DND-41 (cell line): Measurements from ENCODE around the gene YTHDF1.

Source experiments
- ATAC-seq: fragments of 200-7000 bp; cut with Tn5 transposase; 3 replicates; pipeline ENCODE4 v1.9.1; 2021; ENCODE audit warnings: low read depth; ENCODE audit not compliant: insufficient read depth
- DNase-seq: peaks from one replicate; pipeline ENCODE4 v3.0.0-alpha.2; 2020
- H2AFZ ChIP-seq: 2 replicates; pipeline ENCODE4 v1.6.0; 2012; ENCODE audit warnings: low read depth, low read length
- H3K27ac ChIP-seq: 2 replicates; pipeline ENCODE4 v1.5.1; 2012; ENCODE audit warnings: low read length, inconsistent platforms
- H3K27me3 ChIP-seq: fragments of 200-600 bp; sonication (generic); 2 replicates; pipeline ENCODE4 v1.6.0; 2012; ENCODE audit warnings: low read length, mild to moderate bottlenecking, inconsistent platforms; ENCODE audit not compliant: insufficient read depth, poor library complexity
- H3K36me3 ChIP-seq: 2 replicates; pipeline ENCODE4 v1.5.1; 2012; ENCODE audit warnings: low read length, inconsistent platforms; ENCODE audit not compliant: insufficient read depth
- H3K4me1 ChIP-seq: 2 replicates; pipeline ENCODE4 v1.5.1; 2012; ENCODE audit warnings: mild to moderate bottlenecking, low read length; ENCODE audit not compliant: insufficient read depth
- H3K4me2 ChIP-seq: 2 replicates; pipeline ENCODE4 v1.6.0; 2012; ENCODE audit warnings: mild to moderate bottlenecking, moderate library complexity, low read length, inconsistent platforms; ENCODE audit not compliant: insufficient read depth
- H3K4me3 ChIP-seq, 2 experiments: fragments of 200-600 bp in 1 of 2; shearing (Covaris generic) in 1 of 2; 2 replicates each; pipeline ENCODE4 v1.5.1; 2012 to 2016; ENCODE audit warnings: inconsistent platforms in 2 of 2, low read length in 2 of 2, mild to moderate bottlenecking in 2 of 2, low read depth in 1 of 2, moderate library complexity in 1 of 2
- H3K79me2 ChIP-seq: 2 replicates; pipeline ENCODE4 v1.6.0; 2012; ENCODE audit warnings: low read length, inconsistent platforms; ENCODE audit not compliant: insufficient read depth
- H3K9ac ChIP-seq: 2 replicates; pipeline ENCODE4 v1.6.0; 2012; ENCODE audit warnings: low read depth, mild to moderate bottlenecking, inconsistent platforms, low read length, moderate library complexity
- H3K9me3 ChIP-seq: 2 replicates; pipeline ENCODE4 v1.5.1; 2012; ENCODE audit warnings: low read length, moderate library complexity, mild to moderate bottlenecking, inconsistent platforms; ENCODE audit not compliant: insufficient read depth, severe bottlenecking
- H4K20me1 ChIP-seq: 2 replicates; pipeline ENCODE4 v1.6.0; 2012; ENCODE audit warnings: low read length; ENCODE audit not compliant: insufficient read depth
- EZH2 ChIP-seq: IDR thresholded peaks from 3 replicates; pipeline ENCODE4 v1.6.1; 2012; ENCODE audit warnings: borderline replicate concordance, low read depth, mild to moderate bottlenecking, moderate library complexity, low read length, inconsistent platforms; ENCODE audit not compliant: severe bottlenecking
- TF ChIP-seq, protein P1 (sequence below): IDR thresholded peaks from 2 replicates; pipeline ENCODE4 v1.5.1; 2012; ENCODE audit warnings: borderline replicate concordance, low read length, moderate library complexity, mild to moderate bottlenecking; ENCODE audit not compliant: poor library complexity, severe bottlenecking; ENCODE audit errors: extremely low read depth

Gene YTHDF1

DNA sequence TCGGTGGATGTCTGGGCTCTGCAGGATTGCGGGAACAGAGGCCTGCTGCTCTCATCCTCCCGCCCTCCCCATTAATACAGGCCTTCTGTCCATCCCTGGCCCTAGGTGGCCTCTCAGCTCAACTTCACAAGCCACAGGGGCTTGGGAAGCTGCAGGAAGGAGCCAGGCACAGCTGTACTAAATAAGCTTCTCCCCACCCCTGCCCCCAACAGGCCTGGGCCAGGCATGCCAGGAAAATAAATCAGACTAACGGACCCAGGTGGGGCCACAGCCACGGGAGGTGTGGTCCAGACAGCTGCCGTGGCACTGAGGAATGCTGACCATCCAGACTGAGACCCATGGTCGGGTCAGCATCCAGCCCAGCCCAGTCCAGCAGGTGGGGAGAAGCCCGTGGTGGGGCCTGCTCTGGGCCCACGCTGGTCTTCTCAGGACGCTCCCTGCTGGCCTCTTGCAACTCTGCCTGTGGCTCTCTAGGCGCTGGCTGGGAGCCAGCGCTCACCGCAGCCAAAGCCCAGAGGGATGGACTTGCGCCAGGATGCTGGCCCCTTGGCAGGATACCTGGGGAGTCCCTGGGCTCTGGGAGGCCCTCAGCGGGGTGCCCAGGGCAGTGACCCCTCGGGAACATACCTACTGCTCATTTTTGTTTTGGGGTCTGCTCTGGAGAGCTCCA lies 8.6 kb upstream of the YTHDF1 start:
- no peak overlapping the region for H3K9ac ChIP-seq
- no peak for TF ChIP-seq EZH2
- TF ChIP-seq, protein P1, sequence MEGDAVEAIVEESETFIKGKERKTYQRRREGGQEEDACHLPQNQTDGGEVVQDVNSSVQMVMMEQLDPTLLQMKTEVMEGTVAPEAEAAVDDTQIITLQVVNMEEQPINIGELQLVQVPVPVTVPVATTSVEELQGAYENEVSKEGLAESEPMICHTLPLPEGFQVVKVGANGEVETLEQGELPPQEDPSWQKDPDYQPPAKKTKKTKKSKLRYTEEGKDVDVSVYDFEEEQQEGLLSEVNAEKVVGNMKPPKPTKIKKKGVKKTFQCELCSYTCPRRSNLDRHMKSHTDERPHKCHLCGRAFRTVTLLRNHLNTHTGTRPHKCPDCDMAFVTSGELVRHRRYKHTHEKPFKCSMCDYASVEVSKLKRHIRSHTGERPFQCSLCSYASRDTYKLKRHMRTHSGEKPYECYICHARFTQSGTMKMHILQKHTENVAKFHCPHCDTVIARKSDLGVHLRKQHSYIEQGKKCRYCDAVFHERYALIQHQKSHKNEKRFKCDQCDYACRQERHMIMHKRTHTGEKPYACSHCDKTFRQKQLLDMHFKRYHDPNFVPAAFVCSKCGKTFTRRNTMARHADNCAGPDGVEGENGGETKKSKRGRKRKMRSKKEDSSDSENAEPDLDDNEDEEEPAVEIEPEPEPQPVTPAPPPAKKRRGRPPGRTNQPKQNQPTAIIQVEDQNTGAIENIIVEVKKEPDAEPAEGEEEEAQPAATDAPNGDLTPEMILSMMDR, result no peak
- no peak overlapping the region for H3K27ac ChIP-seq

DNA sequence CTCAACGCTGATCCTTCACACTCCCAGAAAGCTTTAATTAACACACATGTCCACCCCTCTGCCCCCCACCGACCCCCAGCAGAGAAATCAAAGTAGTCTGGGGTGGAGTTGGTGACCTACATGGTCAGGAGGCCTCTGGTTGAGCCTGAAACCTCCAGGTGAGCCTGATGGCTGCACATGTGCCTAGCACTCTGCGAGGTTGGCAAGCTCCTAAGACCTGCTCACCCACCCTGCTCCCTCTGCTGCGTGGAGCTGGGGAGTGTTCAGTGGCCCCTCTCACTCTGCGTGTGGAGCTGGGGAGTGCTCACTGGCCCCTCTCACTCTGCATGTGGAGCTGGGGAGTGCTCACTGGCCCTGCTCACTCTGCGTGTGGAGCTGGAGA lies 7.9 kb upstream of the YTHDF1 start:
- no peaks in the 10 kb centered on the region for H3K4me1 ChIP-seq
- no peak for ATAC-seq

More for the DNA sequence above, 8.6 kb upstream of the YTHDF1 start:
- no peaks in the 10 kb centered on the region for H3K79me2 ChIP-seq
- H4K20me1 ChIP-seq, result peaks cover 19% of the 10 kb centered on the region
- no peak overlapping the region for H3K4me3 ChIP-seq
- H2AFZ ChIP-seq, result no peak overlapping the region
- H3K4me2 ChIP-seq, result no peak overlapping the region
- H3K4me1 ChIP-seq, result no peaks in the 10 kb centered on the region
- DNase-seq, result no peak
- no peaks in the 10 kb centered on the region for H3K9me3 ChIP-seq
- H3K36me3 ChIP-seq, result no peaks in the 10 kb centered on the region
- no peak for ATAC-seq
- H3K27me3 ChIP-seq, result peaks cover 16% of the 10 kb centered on the region

DNA sequence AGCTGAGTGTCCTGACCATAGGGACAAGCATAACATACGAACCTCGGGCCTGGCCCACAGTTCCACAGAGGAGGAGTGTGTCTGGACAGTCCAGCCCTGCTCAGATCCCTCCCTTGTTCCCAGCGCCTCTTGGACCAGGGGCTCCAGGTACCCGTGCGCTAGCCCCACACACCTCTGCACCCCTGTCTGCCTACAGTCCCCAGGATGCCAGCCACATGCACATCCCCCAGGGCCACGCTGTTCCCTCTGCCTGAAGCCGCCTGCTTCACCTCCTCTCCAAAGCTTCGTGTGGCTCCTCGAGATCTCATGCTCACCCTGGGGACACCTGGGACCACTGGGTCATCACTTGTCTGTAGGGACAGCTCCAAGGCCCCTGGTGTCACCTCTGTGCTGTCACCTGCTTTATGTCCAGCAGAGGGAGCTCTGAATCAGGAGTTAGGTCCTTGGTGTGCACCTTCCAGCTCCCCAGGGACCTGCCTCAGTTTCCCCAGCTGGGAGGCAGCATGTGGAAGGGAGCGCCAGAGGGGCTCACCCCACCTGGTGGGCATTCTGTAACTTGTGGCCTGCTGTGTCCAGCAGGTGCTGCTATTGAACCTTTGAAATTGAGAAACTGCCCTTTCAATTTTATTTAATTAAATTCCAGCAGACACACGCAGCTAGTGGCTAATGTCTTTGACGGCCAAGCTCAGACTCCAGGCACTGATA lies 7.3 kb upstream of the YTHDF1 start:
- no peak overlapping the region for H3K9ac ChIP-seq
- H3K27ac ChIP-seq, result no peak overlapping the region
- no peak overlapping the region for H3K4me2 ChIP-seq
- DNase-seq (peak; percentile 63), ATAC-seq (peak; percentile 79)
- H3K4me1 ChIP-seq, result no peaks in the 10 kb centered on the region
- H3K9me3 ChIP-seq, result no peaks in the 10 kb centered on the region
- TF ChIP-seq, protein P1, result peak; percentile 95
- no peak for TF ChIP-seq EZH2
- H3K36me3 ChIP-seq, result no peaks in the 10 kb centered on the region
- H4K20me1 ChIP-seq, result peaks cover 16% of the 10 kb centered on the region
- no peak overlapping the region for H3K4me3 ChIP-seq
- H3K27me3 ChIP-seq, result peaks cover 11% of the 10 kb centered on the region
- no peak overlapping the region for H2AFZ ChIP-seq
- H3K79me2 ChIP-seq, result no peaks in the 10 kb centered on the region

More for the DNA sequence above, 7.9 kb upstream of the YTHDF1 start:
- Histone ChIP-seq H3K27me3 (peaks cover 11% of the 10 kb centered on the region), H3K9me3 (no peaks in the 10 kb centered on the region), H3K27ac (no peak overlapping the region), H3K9ac (no peak overlapping the region), H2AFZ (no peak overlapping the region), H4K20me1 (peaks cover 16% of the 10 kb centered on the region), H3K4me3 (no peak overlapping the region), H3K79me2 (no peaks in the 10 kb centered on the region), H3K4me2 (no peak overlapping the region), H3K36me3 (no peaks in the 10 kb centered on the region)
- DNase-seq, result no peak
- TF ChIP-seq, protein P1, result no peak
- TF ChIP-seq EZH2, result no peak
